GM18868 (cell line): Measurements from ENCODE around the gene HECA.
"Not testable (repeated sequence)": the region's sequence is repeated elsewhere in the genome, so short reads cannot be mapped to it uniquely, and the experiment has no call there.

Source experiments
- ATAC-seq: cut with Tn5 transposase; IDR thresholded peaks from one replicate; pipeline ENCODE4 v1.9.1; 2021; ENCODE audit warnings: mild to moderate bottlenecking, moderate library complexity; ENCODE audit not compliant: unreplicated experiment

HECA gene

DNA sequence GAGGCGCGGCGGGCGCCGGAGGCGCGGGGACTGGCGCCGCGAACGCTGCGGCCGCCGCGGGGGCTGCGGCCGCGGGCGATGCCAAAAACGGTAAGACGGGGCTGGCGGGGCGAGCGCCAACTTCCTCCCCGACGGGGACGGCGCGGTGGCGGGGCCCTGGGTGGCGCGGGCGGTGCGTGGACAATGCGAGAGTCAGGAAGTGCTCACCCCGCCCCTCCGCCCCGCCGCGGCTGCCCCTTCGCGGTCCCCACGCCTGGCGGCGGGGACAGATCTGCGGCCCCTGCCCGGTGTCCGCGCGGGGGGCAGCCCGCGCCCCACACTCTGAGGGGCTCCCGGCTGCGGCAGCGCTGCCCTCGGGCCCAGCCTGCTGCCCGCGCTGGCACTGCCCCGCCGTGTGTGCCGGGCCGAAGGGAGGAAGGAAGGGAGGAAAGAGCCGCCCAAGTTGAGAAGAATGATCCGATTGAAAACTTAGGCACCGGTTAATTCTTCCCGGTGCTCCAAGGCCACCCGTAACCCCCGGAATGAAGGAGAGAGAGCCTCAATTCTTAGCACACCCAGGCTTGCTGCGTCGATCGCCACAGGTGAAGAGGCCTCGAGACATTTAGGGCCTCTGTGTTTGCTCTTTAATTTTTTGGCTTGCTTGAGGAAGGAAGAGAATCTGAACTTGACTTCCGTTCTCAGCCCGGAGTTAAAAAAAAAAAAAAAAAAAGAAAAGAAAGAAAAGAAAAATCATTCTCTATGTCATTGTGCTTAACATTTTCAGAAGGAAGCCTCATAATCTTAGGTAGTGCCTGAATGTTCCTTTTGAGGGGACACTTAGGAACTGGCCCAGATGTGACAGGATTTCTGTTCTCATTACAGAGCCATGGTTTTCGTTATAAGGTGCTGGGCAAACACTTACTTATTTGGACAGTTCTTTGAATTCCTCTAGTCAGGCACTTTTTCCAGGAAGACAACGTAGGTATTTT lies 982 bp downstream of the HECA start:
- ATAC-seq = peak; percentile 36

DNA sequence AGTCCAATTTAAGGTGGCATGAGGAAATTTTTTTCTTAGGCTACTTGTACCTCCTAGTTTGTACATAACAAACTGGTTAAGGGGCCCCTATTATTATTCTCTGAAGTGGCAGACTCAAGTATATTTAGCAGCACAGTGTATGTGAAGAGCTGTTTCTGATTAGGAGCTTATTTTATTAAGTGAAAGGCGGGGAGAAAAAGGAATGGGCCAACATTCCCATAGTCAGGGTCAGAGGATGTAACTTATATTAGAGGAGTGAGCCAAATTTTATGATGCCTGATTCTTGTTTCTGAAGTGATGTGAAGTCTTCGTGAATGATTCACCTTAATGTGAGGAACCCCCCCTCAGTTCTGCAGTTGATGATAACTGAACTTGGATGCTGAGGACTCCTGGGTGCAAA lies 2.8 kb downstream of the HECA start:
- no peak for ATAC-seq

- ATAC-seq = not testable (repeated sequence)
Observed at GRCh38 chr6:139140854-139141253, 6.0 kb downstream of the HECA start.

GRCh38 chr6:139142262-139142661 lies 7.4 kb downstream of the HECA start:
- no peak for ATAC-seq

- no peak for ATAC-seq
Observed at GRCh38 chr6:139143111-139143510, 8.2 kb downstream of the HECA start.

GRCh38 chr6:139144490-139145085 lies 9.7 kb downstream of the HECA start:
- ATAC-seq = no peak

DNA sequence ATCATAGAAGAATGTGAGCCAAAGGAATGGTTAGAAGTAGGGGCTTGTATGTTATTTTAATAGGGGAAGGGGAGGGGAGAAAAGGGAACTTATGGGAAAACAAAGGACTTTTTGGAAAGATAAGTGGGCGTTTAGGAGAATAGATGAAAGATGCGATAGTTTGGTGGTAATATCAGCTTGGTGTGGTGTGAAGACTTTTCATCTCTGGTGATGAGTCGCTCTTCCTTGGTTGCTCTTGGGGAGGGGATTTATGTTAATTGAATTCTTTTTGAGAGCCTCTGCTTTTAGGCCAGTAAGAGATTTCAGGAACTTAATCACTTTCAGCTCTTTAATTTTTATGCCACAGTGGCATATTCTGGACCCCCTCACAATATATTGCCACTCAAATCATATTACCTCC lies 10.8 kb downstream of the HECA start:
- no peak for ATAC-seq

DNA sequence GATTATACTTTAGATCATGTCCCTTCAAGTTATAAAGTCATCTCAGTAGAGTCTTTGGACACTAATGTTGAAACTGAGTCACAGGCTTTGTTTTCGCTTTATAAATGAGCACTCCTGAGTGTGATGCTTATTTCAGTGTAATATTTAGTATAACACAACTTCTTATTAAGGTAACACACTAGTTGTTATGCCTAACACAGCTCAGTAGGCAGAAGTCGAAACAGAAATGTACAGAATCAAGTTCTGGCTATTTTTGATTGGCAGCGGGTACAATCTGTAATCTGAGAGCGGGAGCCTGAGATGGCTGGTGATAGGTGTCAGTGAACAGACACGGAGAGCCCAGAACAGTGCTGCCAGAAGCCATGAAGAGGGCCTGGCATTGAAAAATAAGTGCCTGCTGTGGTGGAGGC lies 11.4 kb downstream of the HECA start:
- no peak for ATAC-seq

DNA sequence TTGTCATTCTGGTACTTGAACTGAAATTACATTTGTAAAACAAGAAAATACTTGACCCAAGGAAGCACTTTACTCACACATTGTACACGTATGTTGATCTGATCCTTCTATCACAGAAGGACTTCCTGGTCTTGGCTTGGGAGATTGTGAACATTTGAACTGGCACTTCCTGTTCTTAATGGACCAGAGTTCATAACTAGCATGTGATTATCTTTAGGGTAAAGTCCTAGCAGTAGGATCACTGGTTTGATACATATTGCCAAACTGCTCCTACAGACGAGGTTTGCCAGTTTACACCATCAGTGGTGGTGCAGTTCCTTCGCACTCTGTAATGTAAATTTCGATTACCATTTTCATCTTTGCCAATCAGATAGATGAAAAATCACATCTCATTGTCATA lies 12.7 kb downstream of the HECA start:
- no peak for ATAC-seq

DNA sequence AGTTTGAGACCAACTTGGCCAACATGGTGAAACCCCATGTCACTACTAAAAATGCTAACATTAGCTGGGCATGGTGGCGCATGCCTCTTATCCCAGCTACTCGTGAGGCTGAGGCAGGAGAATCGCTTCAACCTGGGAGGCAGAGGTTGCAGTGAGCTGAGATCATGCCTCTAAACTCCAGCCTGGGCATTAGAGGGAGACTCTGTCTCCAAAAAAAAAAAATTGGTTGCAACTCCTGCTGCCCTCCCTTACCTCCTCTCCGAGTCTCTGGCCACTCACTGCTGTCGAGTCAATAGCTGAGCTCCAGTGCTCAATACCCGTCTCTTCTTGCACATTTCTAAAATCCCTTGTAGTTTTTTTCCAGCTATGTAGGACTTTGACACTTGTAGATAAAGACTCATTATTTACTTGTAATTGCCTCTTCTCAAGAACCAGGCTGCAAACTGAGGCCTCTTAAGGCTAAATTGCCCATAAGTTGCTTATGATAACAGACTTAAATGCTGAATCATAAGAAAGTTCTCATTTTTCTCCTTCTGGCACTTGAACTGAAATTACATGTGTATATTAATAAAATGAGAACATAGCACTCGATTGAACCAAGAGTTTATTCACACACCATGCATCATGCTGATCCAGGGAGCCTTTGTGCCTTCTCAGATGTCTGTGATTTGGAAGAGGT lies 13.8 kb downstream of the HECA start:
- ATAC-seq = no peak

GRCh38 chr6:139149383-139149782 lies 14.5 kb downstream of the HECA start:
- no peak for ATAC-seq

GRCh38 chr6:139150920-139151319 lies 16.0 kb downstream of the HECA start:
- no peak for ATAC-seq

DNA sequence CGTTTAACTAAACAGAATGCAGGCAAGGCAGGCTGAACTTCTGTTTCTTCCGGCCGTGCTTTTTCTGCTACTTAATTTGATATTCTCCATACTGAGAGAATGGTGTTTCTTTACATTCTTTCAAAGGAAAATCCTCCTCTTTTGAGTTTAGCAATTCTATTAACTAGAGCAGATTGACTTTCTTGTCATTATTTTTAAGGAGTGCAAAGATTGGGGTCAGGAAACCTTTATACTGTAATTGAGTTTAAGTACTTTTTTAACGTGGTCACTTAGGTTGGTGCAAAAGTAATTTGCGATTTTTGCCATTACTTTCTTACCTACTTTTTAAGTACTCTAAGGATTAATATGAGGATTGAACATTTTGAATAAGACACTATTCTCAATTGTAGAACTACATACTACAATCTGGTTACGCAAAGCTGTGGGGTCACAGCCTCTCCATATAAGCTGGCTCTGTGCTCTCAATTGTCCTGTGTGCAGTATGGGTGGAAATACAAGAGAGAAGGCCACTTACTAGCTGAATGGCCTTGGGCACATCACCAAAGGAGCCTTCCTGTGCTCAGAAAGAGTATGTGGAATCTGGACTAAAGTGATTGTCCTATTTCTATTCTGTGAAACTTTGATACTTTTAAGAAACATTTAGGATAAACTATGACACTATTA lies 16.7 kb downstream of the HECA start:
- no peak for ATAC-seq

DNA sequence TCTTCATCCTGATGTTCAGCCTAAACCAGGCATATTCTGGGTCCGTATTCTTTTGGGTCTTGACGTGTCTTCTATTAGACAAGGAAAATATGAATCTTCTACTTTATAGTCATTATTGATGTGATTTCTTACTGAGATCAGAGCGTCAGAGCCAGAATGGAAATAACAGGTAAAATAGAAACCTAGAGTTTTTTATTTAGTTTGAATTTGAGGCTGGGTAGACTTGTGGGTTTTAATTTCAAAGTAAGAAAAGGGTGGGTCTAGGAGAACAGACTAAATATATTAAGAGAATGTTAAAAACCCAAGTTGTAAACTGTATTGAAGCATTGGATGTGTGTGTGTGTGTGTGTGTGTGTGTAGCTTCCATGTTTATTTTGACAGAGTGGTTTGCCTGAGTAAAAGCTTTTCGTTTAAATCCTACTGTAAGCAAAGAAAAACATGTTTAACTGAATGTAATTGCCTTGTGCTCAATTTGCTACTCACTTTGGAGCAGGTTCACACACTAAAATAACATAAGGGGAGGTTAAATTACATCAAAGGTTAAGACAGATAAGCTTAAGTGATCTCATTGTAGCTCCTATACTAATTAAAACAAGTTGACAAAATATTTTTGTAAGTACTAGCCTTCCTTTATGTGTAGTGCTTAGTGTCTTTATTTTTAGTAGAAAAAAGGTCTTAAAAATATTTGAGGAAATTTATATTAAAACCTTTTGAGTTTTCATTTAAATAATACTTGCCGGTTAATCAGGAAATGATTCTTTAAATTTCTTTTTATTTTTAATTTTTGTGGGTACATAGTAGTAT lies 17.4 kb downstream of the HECA start:
- no peak for ATAC-seq

GRCh38 chr6:139152892-139153271 lies 18.0 kb downstream of the HECA start:
- ATAC-seq = no peak

DNA sequence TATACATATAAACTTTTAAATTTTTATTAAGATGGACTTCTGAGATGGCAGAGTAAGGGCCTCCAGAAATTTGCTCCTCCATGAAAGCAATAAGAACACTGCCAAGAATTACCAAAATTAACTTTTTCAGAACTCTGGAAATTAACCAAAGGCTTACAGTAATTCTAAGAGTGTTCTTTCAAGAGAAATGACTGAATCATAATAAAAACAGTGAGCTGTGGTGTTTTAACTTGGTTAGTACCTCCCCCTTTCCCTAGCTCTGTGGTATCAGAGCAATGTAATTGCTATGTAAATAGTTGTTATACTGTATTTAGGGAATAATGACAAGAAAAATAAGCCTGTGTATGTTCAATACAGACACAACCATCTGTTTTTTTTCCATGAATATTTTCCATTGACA lies 19.0 kb downstream of the HECA start:
- no peak for ATAC-seq

DNA sequence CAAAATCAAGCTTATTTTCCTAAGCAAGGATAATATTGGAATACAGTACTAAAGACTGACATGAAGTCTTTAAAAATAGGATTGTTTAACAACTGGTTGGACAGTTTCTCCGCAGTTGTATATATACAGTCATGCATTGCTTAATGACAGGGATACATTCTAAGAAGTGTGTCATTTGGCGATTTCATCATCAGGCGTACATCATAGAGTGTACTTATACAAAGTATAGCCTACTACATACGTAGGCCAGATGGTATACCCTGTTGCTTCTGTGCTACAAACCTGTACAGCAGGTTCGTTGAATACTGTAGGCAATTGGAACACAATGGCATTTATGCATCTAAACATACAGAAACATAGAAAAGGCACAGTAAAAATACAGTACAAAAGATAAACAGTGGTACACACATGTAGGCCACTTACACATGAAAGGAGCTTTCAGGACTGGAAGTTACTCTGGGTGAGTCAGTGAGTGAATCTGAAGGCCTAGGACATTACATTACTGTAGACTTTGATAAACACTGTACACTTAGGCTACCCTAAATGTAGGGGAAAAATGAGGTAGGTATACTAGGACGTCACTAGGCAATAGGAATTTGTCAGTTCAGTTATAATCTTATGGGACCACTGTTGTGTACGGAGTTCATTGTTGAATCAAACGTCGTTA lies 20.1 kb downstream of the HECA start:
- ATAC-seq = no peak

DNA sequence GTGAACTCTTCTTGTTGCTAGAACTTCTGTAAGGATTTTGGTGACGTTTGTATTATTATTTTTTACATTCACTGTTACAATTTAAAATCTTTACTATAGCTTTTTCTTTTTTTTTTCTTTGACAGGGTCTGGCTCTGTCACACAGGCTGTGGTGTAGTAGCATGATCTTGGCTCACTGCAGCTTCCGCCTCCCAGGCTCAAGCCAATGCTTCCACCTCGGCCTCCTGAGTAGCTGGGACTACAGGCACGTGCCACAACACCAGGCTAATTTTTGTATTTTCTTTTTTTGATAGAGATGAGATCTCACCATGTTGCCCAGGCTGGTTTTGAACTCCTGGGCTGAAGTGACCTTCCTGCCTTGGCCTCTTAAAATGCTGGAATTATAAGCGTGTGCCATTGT lies 21.2 kb downstream of the HECA start:
- no peak for ATAC-seq

GRCh38 chr6:139156551-139156950 lies 21.7 kb downstream of the HECA start:
- ATAC-seq = no peak

GRCh38 chr6:139157086-139157485 lies 22.2 kb downstream of the HECA start:
- not testable (repeated sequence) for ATAC-seq
